ENCODE results near the gene OGG1.

DNA sequence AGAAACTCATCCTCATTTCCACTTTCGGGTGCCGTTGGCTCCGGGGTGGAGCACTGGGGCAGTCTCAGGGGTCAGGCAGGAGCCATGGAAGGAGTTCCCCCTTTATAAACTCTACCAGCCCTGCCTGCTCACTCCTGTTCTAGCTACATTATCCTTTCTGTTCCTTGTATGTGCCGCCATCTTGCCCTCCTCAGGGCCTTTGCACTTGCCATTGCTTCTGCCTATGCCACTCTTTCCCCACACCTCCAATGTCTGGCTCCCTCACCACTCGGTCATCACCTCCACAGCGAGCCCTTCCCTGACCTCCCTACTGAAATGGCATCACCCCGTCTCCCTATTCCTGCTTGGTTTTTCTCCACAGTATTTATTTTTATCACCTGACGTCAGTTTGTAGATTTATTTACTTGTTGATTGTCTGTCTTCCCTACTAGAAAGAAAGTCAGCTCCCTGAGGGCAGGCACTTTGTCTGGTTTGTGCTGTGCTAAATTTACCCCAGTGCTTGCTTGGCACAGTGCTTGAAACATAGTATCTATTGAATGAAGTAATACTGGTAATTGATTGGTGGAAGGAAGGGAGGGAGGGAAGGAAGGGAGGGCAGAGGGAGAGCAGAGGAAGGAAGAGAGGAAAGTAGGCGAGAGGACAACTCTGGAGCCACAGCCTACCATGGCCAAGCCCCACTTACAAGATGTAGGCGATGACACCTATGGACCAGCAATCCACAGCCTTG lies 11.2 kb downstream of the OGG1 start:
- TF ChIP-seq RARB (CRISPR knock-in tag; IDR thresholded peaks at IDR 0.05) (no peak), GLIS3 (CRISPR knock-in tag; IDR thresholded peaks at IDR 0.05) (no peak), ESRRG (CRISPR knock-in tag; IDR thresholded peaks at IDR 0.05) (no peak), ZFP3 (CRISPR knock-in tag; IDR thresholded peaks at IDR 0.05) (no peak)
- TF ChIP-seq, protein P1, sequence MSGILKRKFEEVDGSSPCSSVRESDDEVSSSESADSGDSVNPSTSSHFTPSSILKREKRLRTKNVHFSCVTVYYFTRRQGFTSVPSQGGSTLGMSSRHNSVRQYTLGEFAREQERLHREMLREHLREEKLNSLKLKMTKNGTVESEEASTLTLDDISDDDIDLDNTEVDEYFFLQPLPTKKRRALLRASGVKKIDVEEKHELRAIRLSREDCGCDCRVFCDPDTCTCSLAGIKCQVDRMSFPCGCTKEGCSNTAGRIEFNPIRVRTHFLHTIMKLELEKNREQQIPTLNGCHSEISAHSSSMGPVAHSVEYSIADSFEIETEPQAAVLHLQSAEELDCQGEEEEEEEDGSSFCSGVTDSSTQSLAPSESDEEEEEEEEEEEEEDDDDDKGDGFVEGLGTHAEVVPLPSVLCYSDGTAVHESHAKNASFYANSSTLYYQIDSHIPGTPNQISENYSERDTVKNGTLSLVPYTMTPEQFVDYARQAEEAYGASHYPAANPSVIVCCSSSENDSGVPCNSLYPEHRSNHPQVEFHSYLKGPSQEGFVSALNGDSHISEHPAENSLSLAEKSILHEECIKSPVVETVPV (CRISPR knock-in tag; IDR thresholded peaks at IDR 0.05), result no peak
- TF ChIP-seq, protein P2, sequence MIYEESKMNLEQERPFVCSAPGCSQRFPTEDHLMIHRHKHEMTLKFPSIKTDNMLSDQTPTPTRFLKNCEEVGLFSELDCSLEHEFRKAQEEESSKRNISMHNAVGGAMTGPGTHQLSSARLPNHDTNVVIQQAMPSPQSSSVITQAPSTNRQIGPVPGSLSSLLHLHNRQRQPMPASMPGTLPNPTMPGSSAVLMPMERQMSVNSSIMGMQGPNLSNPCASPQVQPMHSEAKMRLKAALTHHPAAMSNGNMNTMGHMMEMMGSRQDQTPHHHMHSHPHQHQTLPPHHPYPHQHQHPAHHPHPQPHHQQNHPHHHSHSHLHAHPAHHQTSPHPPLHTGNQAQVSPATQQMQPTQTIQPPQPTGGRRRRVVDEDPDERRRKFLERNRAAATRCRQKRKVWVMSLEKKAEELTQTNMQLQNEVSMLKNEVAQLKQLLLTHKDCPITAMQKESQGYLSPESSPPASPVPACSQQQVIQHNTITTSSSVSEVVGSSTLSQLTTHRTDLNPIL (CRISPR knock-in tag; IDR thresholded peaks at IDR 0.05; ENCODE audit: low read depth), result no peak
